OCI-LY3 (cell line): ENCODE results near the gene NXN.

Source experiments
- H2AFZ ChIP-seq: fragments of 200-600, 300-600 bp; shearing (Covaris generic); 2 replicates; pipeline ENCODE4 v1.6.0; 2014; ENCODE audit warnings: antibody characterized with exemption, low read depth, low read length
- H3K27ac ChIP-seq: fragments of 200-600, 300-600 bp; sonication (generic); 2 replicates; pipeline ENCODE4 v1.5.1; 2014; ENCODE audit warnings: mild to moderate bottlenecking, low read length, moderate library complexity, mixed read lengths
- H3K27me3 ChIP-seq: fragments of 200-600, 300-600 bp; sonication (generic); 2 replicates; pipeline ENCODE4 v1.6.1; 2014; ENCODE audit warnings: low read depth, low read length, mixed read lengths
- H3K36me3 ChIP-seq: fragments of 200-600, 300-600 bp; sonication (generic); replicated peaks from 2 replicates; pipeline ENCODE3; 2014; ENCODE audit warnings: low read depth, low read length, mixed read lengths
- H3K4me1 ChIP-seq: fragments of 300-600, 200-600 bp; sonication (generic); 2 replicates; pipeline ENCODE4 v1.6.1; 2014; ENCODE audit warnings: low read length, mixed read lengths
- H3K4me2 ChIP-seq: fragments of 200-600, 300-600 bp; sonication (generic); 2 replicates; pipeline ENCODE4 v1.6.1; 2014; ENCODE audit warnings: low read length, mixed read lengths
- H3K4me3 ChIP-seq: fragments of 300-600, 200-600 bp; sonication (generic); 2 replicates; pipeline ENCODE4 v1.5.1; 2014; ENCODE audit warnings: antibody characterized with exemption, mild to moderate bottlenecking, low read length, moderate library complexity
- H3K79me2 ChIP-seq: fragments of 300-600, 200-600 bp; shearing (Covaris generic); 2 replicates; pipeline ENCODE4 v1.6.1; 2014; ENCODE audit warnings: mild to moderate bottlenecking, low read length, mixed read lengths
- H3K9ac ChIP-seq: fragments of 300-600, 200-600 bp; shearing (Covaris generic); 2 replicates; pipeline ENCODE4 v1.6.0; 2014; ENCODE audit warnings: mild to moderate bottlenecking, low read length, moderate library complexity
- H3K9me3 ChIP-seq: fragments of 200-600, 300-600 bp; shearing (Covaris generic); 2 replicates; pipeline ENCODE4 v1.6.1; 2014; ENCODE audit warnings: low read length, mixed read lengths; ENCODE audit not compliant: insufficient read depth
- H4K20me1 ChIP-seq: fragments of 200-600, 300-600 bp; sonication (generic); 2 replicates; pipeline ENCODE4 v1.6.1; 2016; ENCODE audit warnings: low read length, mixed read lengths; ENCODE audit not compliant: insufficient read depth
- EZH2phosphoT487 ChIP-seq: fragments of 200-600 bp; shearing (Covaris generic); IDR thresholded peaks from 2 replicates; pipeline ENCODE4 v1.6.1; 2018; ENCODE audit warnings: antibody characterized with exemption, mixed run types, low read depth
- TF ChIP-seq, protein P1 (sequence below): fragments of 200-600, 300-600 bp; sonication (generic); IDR thresholded peaks from 2 replicates; pipeline ENCODE4 v1.5.1; 2014; ENCODE audit warnings: antibody characterized with exemption, low read length, low read depth

NXN gene

DNA sequence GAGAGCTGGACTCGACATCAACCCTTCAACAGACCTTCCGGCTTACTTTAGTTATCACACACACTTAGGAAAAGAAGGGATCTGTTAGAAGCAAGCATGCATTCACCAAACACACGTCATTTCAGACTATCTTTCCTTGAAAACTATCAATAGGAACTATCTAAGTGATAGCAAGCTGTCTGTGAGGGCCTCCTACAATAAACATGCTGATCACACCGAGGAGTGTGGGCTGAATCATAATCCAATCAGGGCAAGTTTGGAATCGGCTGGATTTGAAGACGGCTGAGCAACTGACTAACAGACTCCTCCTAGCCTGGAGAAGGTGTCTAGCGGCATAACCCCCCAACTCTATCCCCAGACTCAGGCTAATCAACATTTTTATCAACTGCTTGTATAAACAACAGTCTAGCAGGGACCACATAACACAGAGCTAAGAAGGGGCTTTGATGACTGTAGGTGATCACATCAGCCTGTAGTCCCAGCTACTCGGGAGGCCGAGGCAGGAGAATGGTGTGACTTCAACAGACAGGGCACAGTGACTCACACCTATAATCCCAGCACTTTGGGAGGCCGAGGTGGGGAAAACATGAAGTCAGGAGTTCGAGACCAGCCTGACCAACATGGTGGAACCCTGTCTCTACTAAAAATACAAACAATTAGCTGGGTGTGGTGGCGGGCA lies 14.1 kb downstream of the NXN start:
- Histone ChIP-seq H3K79me2 (no peaks in the 10 kb centered on the region), H3K4me3 (no peak overlapping the region), H3K36me3 (no peaks in the 10 kb centered on the region), H3K4me1 (no peaks in the 10 kb centered on the region), H3K27me3 (no peaks in the 10 kb centered on the region), H3K9me3 (no peaks in the 10 kb centered on the region), H3K4me2 (no peak overlapping the region), H2AFZ (no peak overlapping the region), H3K9ac (no peak overlapping the region), H4K20me1 (no peaks in the 10 kb centered on the region), H3K27ac (no peak overlapping the region)
- TF ChIP-seq, protein P1, sequence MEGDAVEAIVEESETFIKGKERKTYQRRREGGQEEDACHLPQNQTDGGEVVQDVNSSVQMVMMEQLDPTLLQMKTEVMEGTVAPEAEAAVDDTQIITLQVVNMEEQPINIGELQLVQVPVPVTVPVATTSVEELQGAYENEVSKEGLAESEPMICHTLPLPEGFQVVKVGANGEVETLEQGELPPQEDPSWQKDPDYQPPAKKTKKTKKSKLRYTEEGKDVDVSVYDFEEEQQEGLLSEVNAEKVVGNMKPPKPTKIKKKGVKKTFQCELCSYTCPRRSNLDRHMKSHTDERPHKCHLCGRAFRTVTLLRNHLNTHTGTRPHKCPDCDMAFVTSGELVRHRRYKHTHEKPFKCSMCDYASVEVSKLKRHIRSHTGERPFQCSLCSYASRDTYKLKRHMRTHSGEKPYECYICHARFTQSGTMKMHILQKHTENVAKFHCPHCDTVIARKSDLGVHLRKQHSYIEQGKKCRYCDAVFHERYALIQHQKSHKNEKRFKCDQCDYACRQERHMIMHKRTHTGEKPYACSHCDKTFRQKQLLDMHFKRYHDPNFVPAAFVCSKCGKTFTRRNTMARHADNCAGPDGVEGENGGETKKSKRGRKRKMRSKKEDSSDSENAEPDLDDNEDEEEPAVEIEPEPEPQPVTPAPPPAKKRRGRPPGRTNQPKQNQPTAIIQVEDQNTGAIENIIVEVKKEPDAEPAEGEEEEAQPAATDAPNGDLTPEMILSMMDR = no peak
- no peak for TF ChIP-seq EZH2phosphoT487

DNA sequence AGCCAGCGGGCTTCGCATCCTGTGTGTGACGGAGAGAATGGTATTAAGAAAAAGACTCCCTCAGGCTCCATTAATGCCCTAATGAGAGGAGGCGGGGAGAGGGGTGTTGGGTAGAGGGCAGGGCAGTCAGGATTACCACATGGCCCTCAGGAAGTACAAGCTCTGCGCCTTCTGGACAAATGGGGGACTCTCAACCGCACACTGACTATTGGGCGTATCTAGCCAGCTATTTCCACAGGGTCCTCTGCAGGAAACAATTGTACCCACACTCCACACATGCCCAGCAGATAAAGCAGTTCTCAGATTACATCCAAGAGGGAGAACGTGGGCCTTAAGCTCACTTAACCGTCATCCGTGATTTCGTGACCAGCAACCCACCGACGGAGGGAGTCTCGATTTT lies 14.7 kb downstream of the NXN start:
- no peaks in the 10 kb centered on the region for H3K4me1 ChIP-seq

DNA sequence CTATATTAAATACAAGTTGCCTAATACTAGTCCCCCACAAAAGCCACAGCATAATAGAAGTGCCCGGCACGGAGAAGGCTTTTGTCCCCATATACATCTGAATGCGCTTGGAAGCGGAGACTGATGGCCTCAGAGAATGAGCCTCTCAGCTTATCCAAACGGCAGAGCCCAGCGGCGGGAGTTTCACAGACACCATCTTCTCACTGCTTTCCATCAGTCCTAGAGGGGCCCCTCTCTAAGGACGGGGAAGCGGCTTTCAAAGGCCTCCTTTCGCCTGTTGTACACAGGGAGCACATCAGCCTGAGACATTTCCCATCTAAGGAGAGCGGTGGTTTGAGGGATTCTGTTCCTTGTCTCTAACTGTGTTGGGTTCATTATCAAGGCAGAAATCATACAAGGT lies 16.9 kb downstream of the NXN start:
- H3K9ac ChIP-seq = no peak overlapping the region
- no peaks in the 10 kb centered on the region for H3K79me2 ChIP-seq
- H3K9me3 ChIP-seq = no peaks in the 10 kb centered on the region
- H3K4me1 ChIP-seq = no peaks in the 10 kb centered on the region
- no peaks in the 10 kb centered on the region for H3K36me3 ChIP-seq
- H3K27ac ChIP-seq = no peak overlapping the region
- no peak overlapping the region for H3K4me3 ChIP-seq
- no peak overlapping the region for H2AFZ ChIP-seq
- no peaks in the 10 kb centered on the region for H3K27me3 ChIP-seq
- no peaks in the 10 kb centered on the region for H4K20me1 ChIP-seq
- no peak overlapping the region for H3K4me2 ChIP-seq
- TF ChIP-seq, protein P1 = no peak
- TF ChIP-seq EZH2phosphoT487 = no peak

More for the DNA sequence above, 14.7 kb downstream of the NXN start:
- Histone ChIP-seq H3K27me3 (no peaks in the 10 kb centered on the region), H3K4me2 (no peak overlapping the region), H3K9ac (no peak overlapping the region), H3K4me3 (no peak overlapping the region), H3K27ac (no peak overlapping the region), H3K9me3 (no peaks in the 10 kb centered on the region), H3K36me3 (no peaks in the 10 kb centered on the region), H2AFZ (no peak overlapping the region), H4K20me1 (no peaks in the 10 kb centered on the region), H3K79me2 (no peaks in the 10 kb centered on the region)
- TF ChIP-seq EZH2phosphoT487 = no peak
- TF ChIP-seq, protein P1 = no peak

DNA sequence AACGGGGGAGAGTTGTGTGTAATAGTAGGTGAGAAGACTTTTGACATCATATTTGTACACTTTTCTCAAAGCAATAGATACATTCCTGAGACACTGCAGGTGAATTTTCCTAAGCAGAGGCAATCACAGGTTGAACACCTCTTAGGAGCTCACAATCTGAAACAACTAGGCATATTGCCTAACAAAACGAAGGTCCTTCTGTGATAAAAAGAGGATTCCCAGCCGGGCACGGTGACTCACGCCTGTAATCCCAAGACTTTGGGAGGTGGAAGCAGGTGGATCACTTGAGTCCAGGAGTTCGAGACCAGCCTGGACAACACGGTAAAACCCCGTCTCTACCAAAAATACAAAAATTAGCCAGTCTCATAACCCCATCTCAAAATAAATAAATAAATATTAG lies 17.4 kb downstream of the NXN start:
- Histone ChIP-seq H3K27ac (no peak overlapping the region), H3K4me3 (no peak overlapping the region), H3K4me1 (no peaks in the 10 kb centered on the region), H3K27me3 (no peaks in the 10 kb centered on the region), H2AFZ (no peak overlapping the region), H3K79me2 (no peaks in the 10 kb centered on the region), H3K36me3 (no peaks in the 10 kb centered on the region), H3K9me3 (no peaks in the 10 kb centered on the region), H3K4me2 (no peak overlapping the region), H3K9ac (no peak overlapping the region), H4K20me1 (no peaks in the 10 kb centered on the region)
- TF ChIP-seq, protein P1 = no peak
- no peak for TF ChIP-seq EZH2phosphoT487
